Glutamatergic neuron (in vitro differentiated cells): ENCODE measurements around the gene NEDD9. TPM values are rescaled to one million over a fixed set of nuclear protein-coding genes. Genes with fewer than 3 reads are reported as not detected.

ENCODE experiments used
- DNase-seq: peaks from one replicate; pipeline ENCODE4 v3.0.0; 2022
- H3K27ac Mint-ChIP-seq: one replicate; pipeline ENCODE4 v1.8.0; 2020; ENCODE audit warnings: mild to moderate bottlenecking, mixed read lengths, inconsistent platforms; ENCODE audit not compliant: unreplicated experiment
- H3K27me3 Mint-ChIP-seq: one replicate; pipeline ENCODE4 v1.8.0; 2020; ENCODE audit warnings: mild to moderate bottlenecking, moderate library complexity, mixed read lengths, inconsistent platforms; ENCODE audit not compliant: unreplicated experiment
- H3K36me3 Mint-ChIP-seq: one replicate; pipeline ENCODE4 v1.8.0; 2020; ENCODE audit warnings: mild to moderate bottlenecking, mixed read lengths, inconsistent platforms; ENCODE audit not compliant: unreplicated experiment
- H3K4me1 Mint-ChIP-seq: one replicate; pipeline ENCODE4 v1.8.0; 2020; ENCODE audit warnings: mild to moderate bottlenecking, low read depth, mixed read lengths, inconsistent platforms; ENCODE audit not compliant: unreplicated experiment
- H3K4me3 Mint-ChIP-seq: one replicate; pipeline ENCODE4 v1.8.0; 2020; ENCODE audit warnings: mild to moderate bottlenecking, mixed read lengths, inconsistent platforms; ENCODE audit not compliant: unreplicated experiment
- H3K9me3 Mint-ChIP-seq: one replicate; pipeline ENCODE4 v1.8.0; 2020; ENCODE audit warnings: mild to moderate bottlenecking, moderate library complexity, mixed read lengths, inconsistent platforms; ENCODE audit not compliant: unreplicated experiment
- total RNA-seq: library from RNA; stranded (reverse); fragmentation: NEBNext Ultra II Directional; extraction: Animal tissue kit (Norgen Biotek cat#: 25700); gene quantifications from one replicate; pipeline ENCODE4 v1.2.1, GENCODE V29; 2021; ENCODE audit not compliant: unreplicated experiment
- TF ChIP-seq, protein P1 (sequence below): fragments of 200-600 bp; sonication (generic); IDR thresholded peaks from one replicate; pipeline ENCODE4 v1.5.0; 2021; ENCODE audit not compliant: partially characterized antibody, unreplicated experiment

The NEDD9 gene
- total RNA-seq, 1 donor from 2014 or later = 0.71 TPM

GRCh38 chr6:11204794-11205366, 27.6 kb downstream of the NEDD9 start:
- peaks cover 1% of the 10 kb centered on the region for H3K9me3 Mint-ChIP-seq
- H3K27ac Mint-ChIP-seq = no peak overlapping the region
- TF ChIP-seq, protein P1, sequence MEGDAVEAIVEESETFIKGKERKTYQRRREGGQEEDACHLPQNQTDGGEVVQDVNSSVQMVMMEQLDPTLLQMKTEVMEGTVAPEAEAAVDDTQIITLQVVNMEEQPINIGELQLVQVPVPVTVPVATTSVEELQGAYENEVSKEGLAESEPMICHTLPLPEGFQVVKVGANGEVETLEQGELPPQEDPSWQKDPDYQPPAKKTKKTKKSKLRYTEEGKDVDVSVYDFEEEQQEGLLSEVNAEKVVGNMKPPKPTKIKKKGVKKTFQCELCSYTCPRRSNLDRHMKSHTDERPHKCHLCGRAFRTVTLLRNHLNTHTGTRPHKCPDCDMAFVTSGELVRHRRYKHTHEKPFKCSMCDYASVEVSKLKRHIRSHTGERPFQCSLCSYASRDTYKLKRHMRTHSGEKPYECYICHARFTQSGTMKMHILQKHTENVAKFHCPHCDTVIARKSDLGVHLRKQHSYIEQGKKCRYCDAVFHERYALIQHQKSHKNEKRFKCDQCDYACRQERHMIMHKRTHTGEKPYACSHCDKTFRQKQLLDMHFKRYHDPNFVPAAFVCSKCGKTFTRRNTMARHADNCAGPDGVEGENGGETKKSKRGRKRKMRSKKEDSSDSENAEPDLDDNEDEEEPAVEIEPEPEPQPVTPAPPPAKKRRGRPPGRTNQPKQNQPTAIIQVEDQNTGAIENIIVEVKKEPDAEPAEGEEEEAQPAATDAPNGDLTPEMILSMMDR = no peak
- no peak for DNase-seq
- H3K4me3 Mint-ChIP-seq = no peak overlapping the region
- peaks cover 3% of the 10 kb centered on the region for H3K4me1 Mint-ChIP-seq
- H3K27me3 Mint-ChIP-seq = no peaks in the 10 kb centered on the region
- no peaks in the 10 kb centered on the region for H3K36me3 Mint-ChIP-seq

DNA sequence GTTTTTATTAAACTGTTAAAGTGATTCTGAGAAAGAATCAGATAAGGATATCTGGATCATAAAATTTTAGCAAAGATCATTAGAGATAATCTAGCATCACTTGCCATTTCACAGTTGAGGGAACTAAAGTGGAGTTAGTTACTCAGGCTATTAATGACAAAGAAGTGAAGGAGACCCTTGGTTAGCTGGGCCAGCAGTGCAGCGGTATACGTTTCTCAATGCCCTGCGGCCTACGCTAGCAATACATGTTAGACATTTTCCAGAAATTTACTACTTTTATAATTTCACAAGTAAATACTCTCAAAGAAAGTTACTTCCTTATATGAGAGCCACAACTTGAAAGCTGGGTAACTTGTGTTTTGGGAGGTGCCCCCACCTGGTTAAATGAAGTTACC, 28.5 kb downstream of the NEDD9 start:
- Mint-ChIP-seq H3K27me3 (no peaks in the 10 kb centered on the region), H3K27ac (no peak overlapping the region), H3K4me1 (peaks cover 3% of the 10 kb centered on the region), H3K9me3 (peaks cover 1% of the 10 kb centered on the region), H3K4me3 (no peak overlapping the region), H3K36me3 (no peaks in the 10 kb centered on the region)
- DNase-seq = no peak
- TF ChIP-seq, protein P1 = no peak

DNA sequence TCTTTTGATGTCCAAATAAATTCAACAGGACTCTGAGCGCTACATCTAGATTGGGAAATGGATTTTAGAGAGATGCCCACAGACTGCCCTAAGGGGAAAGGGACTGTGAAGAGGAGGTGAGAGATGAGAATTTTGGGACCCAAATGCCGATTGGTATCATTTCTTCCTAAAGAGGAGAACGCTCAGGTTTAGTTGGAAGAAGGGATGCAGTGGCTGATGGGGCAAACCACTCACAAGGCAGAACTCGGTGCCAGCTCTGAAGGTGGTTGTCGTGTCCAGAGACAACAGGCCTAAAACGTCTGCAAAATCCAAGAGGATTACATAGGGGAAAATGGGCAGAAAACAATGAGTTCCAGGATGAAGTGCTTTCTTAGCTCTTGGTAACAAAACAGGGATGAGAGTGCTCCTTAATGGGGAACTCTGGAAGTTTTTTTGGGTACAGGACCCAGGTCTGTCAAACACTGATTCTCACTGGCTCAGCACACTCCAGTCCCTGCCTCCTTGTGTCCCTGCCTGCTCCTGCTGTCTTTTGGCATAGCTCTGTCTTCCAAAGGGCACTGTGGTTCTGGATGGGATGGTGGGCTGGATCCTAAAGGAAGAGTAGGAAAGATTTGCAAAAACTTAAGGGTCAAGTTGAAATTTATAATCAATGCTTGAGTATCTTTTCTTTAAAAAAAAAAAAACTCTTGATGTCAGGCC, 29.0 kb downstream of the NEDD9 start:
- no peak for DNase-seq
- H3K4me1 Mint-ChIP-seq = peaks cover 3% of the 10 kb centered on the region
- TF ChIP-seq, protein P1 = no peak
- no peaks in the 10 kb centered on the region for H3K27me3 Mint-ChIP-seq
- peaks cover 1% of the 10 kb centered on the region for H3K9me3 Mint-ChIP-seq
- H3K4me3 Mint-ChIP-seq = no peak overlapping the region
- no peak overlapping the region for H3K27ac Mint-ChIP-seq
- H3K36me3 Mint-ChIP-seq = no peaks in the 10 kb centered on the region

- Mint-ChIP-seq H3K36me3 (no peaks in the 10 kb centered on the region), H3K4me3 (no peak overlapping the region), H3K9me3 (peaks cover 1% of the 10 kb centered on the region), H3K27ac (no peak overlapping the region), H3K27me3 (no peaks in the 10 kb centered on the region), H3K4me1 (peaks cover 9% of the 10 kb centered on the region)
- TF ChIP-seq, protein P1 = no peak
- no peak for DNase-seq
Measured at GRCh38 chr6:11202513-11203305, 29.8 kb downstream of the NEDD9 start.
